Endothelial cell of umbilical vein (primary cell): ENCODE results near the gene ADGRB2.

Experiments used
- CTCF ChIP-seq, 2 donors: IDR thresholded peaks; 1 replicate in 1 of 2; 2 replicates in 1 of 2; pipeline ENCODE4 v1.5.1; 2011; ENCODE audit warnings: low read length in 2 of 2, mild to moderate bottlenecking in 2 of 2, moderate library complexity in 2 of 2, control low read depth in 1 of 2, inconsistent platforms in 1 of 2, low read depth in 1 of 2; ENCODE audit not compliant: insufficient read depth in 1 of 2; ENCODE audit errors: extremely low read depth in 1 of 2
- EZH2 ChIP-seq: IDR thresholded peaks from 2 replicates; pipeline ENCODE4 v1.6.1; 2012; ENCODE audit warnings: borderline replicate concordance, low read depth, mild to moderate bottlenecking, moderate library complexity, low read length, inconsistent platforms; ENCODE audit not compliant: severe bottlenecking
- FOS ChIP-seq: IDR thresholded peaks from 2 replicates; pipeline ENCODE4 v1.6.1; 2011; ENCODE audit warnings: mild to moderate bottlenecking, low read length, moderate library complexity, borderline replicate concordance; ENCODE audit not compliant: insufficient read depth
- GATA2 ChIP-seq: IDR thresholded peaks from 2 replicates; pipeline ENCODE4 v1.7.0; 2011; ENCODE audit warnings: low read depth, mild to moderate bottlenecking, moderate library complexity, mixed read lengths, low read length; ENCODE audit not compliant: insufficient read length, insufficient read depth
- JUN ChIP-seq: IDR thresholded peaks from 2 replicates; pipeline ENCODE4 v1.6.1; 2011; ENCODE audit warnings: borderline replicate concordance, low read depth; ENCODE audit not compliant: insufficient read length, insufficient read depth
- MAX ChIP-seq: IDR thresholded peaks from 2 replicates; pipeline ENCODE4 v1.6.1; 2011; ENCODE audit not compliant: insufficient read depth, insufficient read length
- MYC ChIP-seq: IDR thresholded peaks from one replicate; pipeline ENCODE4 v1.6.1; 2011; ENCODE audit warnings: mild to moderate bottlenecking, low read depth, low read length
- POLR2A ChIP-seq: IDR thresholded peaks from 2 replicates; pipeline ENCODE4 v1.6.1; 2012; ENCODE audit warnings: low read depth, mild to moderate bottlenecking, control low read depth, low read length
- POLR2AphosphoS5 ChIP-seq: IDR thresholded peaks from 2 replicates; pipeline ENCODE4 v1.6.1; 2012; ENCODE audit warnings: low read depth, mild to moderate bottlenecking, control low read depth, low read length, moderate library complexity; ENCODE audit not compliant: insufficient read depth

GRCh38 chr1:31746687-31747086, 17.5 kb downstream of the ADGRB2 start:
- no peak for TF ChIP-seq POLR2AphosphoS5
- no peak for TF ChIP-seq CTCF (IDR thresholded peaks at IDR 0.05; ENCODE audit: extremely low read depth in 1 of 2, insufficient read depth in 1 of 2, low read depth in 1 of 2, low read length in 2 of 2)
- TF ChIP-seq EZH2: no peak
- TF ChIP-seq JUN: no peak
- no peak for TF ChIP-seq POLR2A
- TF ChIP-seq MYC: no peak
- no peak for TF ChIP-seq MAX
- TF ChIP-seq FOS: no peak
- TF ChIP-seq GATA2: no peak
